ENCODE measurements around the gene BCAS3.

BCAS3 gene

GRCh38 chr17:61395983-61396585 is 718.4 kb downstream of the BCAS3 start:
- no peak overlapping the region for H2BK5ac ChIP-seq (ENCODE audit: low read depth, low read length, poor library complexity, severe bottlenecking)
- WGBS: 15% methylated on average over 55 of the region's 63 CpGs
- peak overlapping the region in 1 of 2 experiments; percentile 70 for H3K4me3 ChIP-seq (ENCODE audit: insufficient read depth in 1 of 2, low read depth in 1 of 2, low read length in 2 of 2)

GRCh38 chr17:61396586-61397085 is 719.0 kb downstream of the BCAS3 start:
- Histone ChIP-seq H2BK15ac (ENCODE audit: low read depth, poor library complexity, severe bottlenecking) (peak overlapping the region; percentile 83), H3K14ac (ENCODE audit: low read length in 2 of 2) (peak overlapping the region in 1 of 2 experiments; percentile 96), H2BK12ac (ENCODE audit: low read length in 2 of 2) (peak overlapping the region; percentile 98), H3K18ac (ENCODE audit: low read depth in 1 of 2, low read length in 2 of 2) (peak overlapping the region; percentile 93 to 99), H3K4ac (ENCODE audit: low read depth in 1 of 2, low read length in 2 of 2) (peak overlapping the region; percentile 73 to 95), H3K4me1 (ENCODE audit: control insufficient read depth, insufficient read depth, low read depth, low read length) (peaks cover 41% of the 10 kb centered on the region), H4K8ac (ENCODE audit: low read length) (peak overlapping the region; percentile 98), H3K79me1 (replicated peaks; ENCODE audit: low read length, poor library complexity, severe bottlenecking) (no peaks in the 10 kb centered on the region), H3K4me2 (ENCODE audit: low read length, poor library complexity, severe bottlenecking) (peak overlapping the region; percentile 17), H2AK5ac (ENCODE audit: low read length, severe bottlenecking) (no peak overlapping the region), H3K4me3 (ENCODE audit: insufficient read depth in 1 of 2, low read depth in 1 of 2, low read length in 2 of 2) (peak overlapping the region in 1 of 2 experiments; percentile 70), H3K9ac (ENCODE audit: low read length) (peak overlapping the region; percentile 73), H3K9me3 (ENCODE audit: control insufficient read depth, low read length) (no peaks in the 10 kb centered on the region), H3K23ac (ENCODE audit: low read length in 2 of 2) (peak overlapping the region in 1 of 2 experiments; percentile 84), H3K27me3 (ENCODE audit: control insufficient read depth in 1 of 2, insufficient read depth in 1 of 2, low read length in 2 of 2) (peaks cover 0 to 58% of the 10 kb centered on the region in 2 experiments), H3K36me3 (ENCODE audit: control insufficient read depth in 1 of 2, insufficient read depth in 2 of 2, low read depth in 1 of 2, low read length in 2 of 2) (no peaks in the 10 kb centered on the region), H2BK120ac (ENCODE audit: low read depth, low read length) (peak overlapping the region; percentile 95), H3K27ac (ENCODE audit: low read length, poor library complexity, severe bottlenecking) (no peak overlapping the region), H2AFZ (ENCODE audit: low read depth, low read length) (peak overlapping the region; percentile 44), H4K91ac (ENCODE audit: low read length) (peak overlapping the region; percentile 87), H2BK5ac (ENCODE audit: low read depth, low read length, poor library complexity, severe bottlenecking) (no peak overlapping the region)
- peak; percentile 46 for DNase-seq
- WGBS: 10% methylated on average over 38 of the region's 46 CpGs

More at GRCh38 chr17:61395983-61396585, 718.4 kb downstream of the BCAS3 start:
- peak; percentile 48 for DNase-seq
- Histone ChIP-seq H3K27ac (ENCODE audit: low read length, poor library complexity, severe bottlenecking) (no peak overlapping the region), H2BK120ac (ENCODE audit: low read depth, low read length) (no peak overlapping the region), H3K27me3 (ENCODE audit: control insufficient read depth in 1 of 2, insufficient read depth in 1 of 2, low read length in 2 of 2) (peaks cover 0 to 57% of the 10 kb centered on the region in 2 experiments), H2BK15ac (ENCODE audit: low read depth, poor library complexity, severe bottlenecking) (peak overlapping the region; percentile 50), H4K91ac (ENCODE audit: low read length) (peak overlapping the region; percentile 87), H2AFZ (ENCODE audit: low read depth, low read length) (no peak overlapping the region), H3K14ac (ENCODE audit: low read length in 2 of 2) (peak overlapping the region in 1 of 2 experiments; percentile 84), H3K36me3 (ENCODE audit: control insufficient read depth in 1 of 2, insufficient read depth in 2 of 2, low read depth in 1 of 2, low read length in 2 of 2) (no peaks in the 10 kb centered on the region), H3K18ac (ENCODE audit: low read depth in 1 of 2, low read length in 2 of 2) (peak overlapping the region; percentile 93 to 99), H3K4me2 (ENCODE audit: low read length, poor library complexity, severe bottlenecking) (no peak overlapping the region), H3K9ac (ENCODE audit: low read length) (peak overlapping the region; percentile 73), H3K23ac (ENCODE audit: low read length in 2 of 2) (peak overlapping the region in 1 of 2 experiments; percentile 84), H2BK12ac (ENCODE audit: low read length in 2 of 2) (peak overlapping the region; percentile 75 to 98), H3K4ac (ENCODE audit: low read depth in 1 of 2, low read length in 2 of 2) (peak overlapping the region; percentile 73 to 95), H3K79me1 (replicated peaks; ENCODE audit: low read length, poor library complexity, severe bottlenecking) (no peaks in the 10 kb centered on the region), H2AK5ac (ENCODE audit: low read length, severe bottlenecking) (no peak overlapping the region), H4K8ac (ENCODE audit: low read length) (peak overlapping the region; percentile 46), H3K4me1 (ENCODE audit: control insufficient read depth, insufficient read depth, low read depth, low read length) (peaks cover 41% of the 10 kb centered on the region), H3K9me3 (ENCODE audit: control insufficient read depth, low read length) (no peaks in the 10 kb centered on the region)

DNA sequence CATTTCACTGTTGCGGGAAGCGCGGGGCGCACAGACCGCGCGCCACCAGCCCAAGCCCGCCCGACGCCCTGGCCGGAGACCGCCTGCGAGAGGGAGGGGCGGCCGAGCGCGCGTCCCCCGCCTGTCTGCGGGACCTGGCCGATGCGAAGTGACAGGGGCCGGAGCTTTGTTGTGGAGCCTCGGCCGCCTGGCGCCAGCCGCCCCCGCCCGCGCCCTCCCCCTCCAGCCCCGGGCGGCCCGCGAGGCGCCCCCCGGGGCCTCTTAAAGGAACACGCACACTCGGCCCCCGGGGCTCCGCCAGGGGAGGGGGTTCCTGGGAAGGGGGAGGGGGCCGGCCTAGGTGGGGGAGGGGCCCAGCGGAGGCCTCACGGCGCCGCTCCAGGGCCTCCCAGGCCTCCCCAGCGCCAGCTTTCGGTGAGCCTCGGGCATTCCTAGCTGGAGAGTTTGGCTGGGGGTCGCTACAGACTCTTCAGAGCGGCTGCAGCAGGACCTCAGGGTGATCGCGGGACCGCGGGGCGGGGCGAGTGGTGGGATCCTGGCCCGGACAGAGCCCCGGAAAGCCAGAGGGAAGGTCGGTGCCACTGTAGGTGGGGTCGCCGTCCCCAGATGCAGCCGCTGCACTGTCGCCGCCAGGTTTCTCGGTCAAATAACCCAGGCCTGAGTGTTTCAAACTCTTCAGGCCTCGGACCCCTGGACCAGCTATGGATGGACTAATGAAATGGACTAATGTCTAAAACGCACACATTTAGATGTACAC is 719.6 kb downstream of the BCAS3 start:
- Histone ChIP-seq H2BK120ac (ENCODE audit: low read depth, low read length) (peak overlapping the region; percentile 95), H2AFZ (ENCODE audit: low read depth, low read length) (peak overlapping the region; percentile 44), H4K91ac (ENCODE audit: low read length) (peak overlapping the region; percentile 90), H3K4me1 (ENCODE audit: control insufficient read depth, insufficient read depth, low read depth, low read length) (peaks cover 41% of the 10 kb centered on the region), H3K4me3 (ENCODE audit: insufficient read depth in 1 of 2, low read depth in 1 of 2, low read length in 2 of 2) (peak overlapping the region in 1 of 2 experiments; percentile 85), H3K9ac (ENCODE audit: low read length) (peak overlapping the region; percentile 93), H3K27ac (ENCODE audit: low read length, poor library complexity, severe bottlenecking) (no peak overlapping the region), H3K79me1 (replicated peaks; ENCODE audit: low read length, poor library complexity, severe bottlenecking) (no peaks in the 10 kb centered on the region), H4K8ac (ENCODE audit: low read length) (peak overlapping the region; percentile 98), H3K27me3 (ENCODE audit: control insufficient read depth in 1 of 2, insufficient read depth in 1 of 2, low read length in 2 of 2) (peaks cover 0 to 64% of the 10 kb centered on the region in 2 experiments), H2AK5ac (ENCODE audit: low read length, severe bottlenecking) (no peak overlapping the region), H3K4ac (ENCODE audit: low read depth in 1 of 2, low read length in 2 of 2) (peak overlapping the region; percentile 92 to 95), H3K23ac (ENCODE audit: low read length in 2 of 2) (peak overlapping the region in 1 of 2 experiments; percentile 84), H2BK5ac (ENCODE audit: low read depth, low read length, poor library complexity, severe bottlenecking) (no peak overlapping the region), H3K9me3 (ENCODE audit: control insufficient read depth, low read length) (no peaks in the 10 kb centered on the region), H3K18ac (ENCODE audit: low read depth in 1 of 2, low read length in 2 of 2) (peak overlapping the region; percentile 93 to 99), H3K4me2 (ENCODE audit: low read length, poor library complexity, severe bottlenecking) (peak overlapping the region; percentile 17), H2BK12ac (ENCODE audit: low read length in 2 of 2) (peak overlapping the region; percentile 98), H3K36me3 (ENCODE audit: control insufficient read depth in 1 of 2, insufficient read depth in 2 of 2, low read depth in 1 of 2, low read length in 2 of 2) (no peaks in the 10 kb centered on the region), H3K14ac (ENCODE audit: low read length in 2 of 2) (peak overlapping the region in 1 of 2 experiments; percentile 96), H2BK15ac (ENCODE audit: low read depth, poor library complexity, severe bottlenecking) (peak overlapping the region; percentile 83)
- peak; percentile 70 for DNase-seq
- WGBS: under 1% methylated on average over 36 of the region's 67 CpGs

DNA sequence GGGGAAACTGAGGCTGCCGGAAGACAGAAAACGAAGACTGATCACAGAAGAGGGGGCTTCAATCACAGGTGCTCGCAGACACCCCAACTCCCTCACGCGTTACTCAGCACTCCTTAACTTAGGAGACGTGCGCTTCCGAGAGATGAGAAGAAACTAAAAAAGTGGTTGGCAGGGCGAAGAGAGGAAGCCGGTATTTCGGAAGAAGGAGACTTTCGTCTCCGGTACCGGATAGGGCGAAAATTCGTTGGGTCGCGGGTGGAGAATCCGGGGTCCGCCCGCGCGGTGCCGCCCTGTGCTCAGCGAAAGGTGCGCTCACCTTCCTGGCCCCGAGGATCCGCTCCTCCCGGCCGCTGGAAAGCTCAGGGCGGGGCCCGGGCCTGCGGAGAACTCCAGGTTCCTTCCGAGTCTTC is 721.1 kb downstream of the BCAS3 start:
- peak overlapping the region; percentile 93 for H3K9ac ChIP-seq (ENCODE audit: low read length)
- peaks cover 0 to 73% of the 10 kb centered on the region in 2 experiments for H3K27me3 ChIP-seq (ENCODE audit: control insufficient read depth in 1 of 2, insufficient read depth in 1 of 2, low read length in 2 of 2)
- no peak overlapping the region for H2AK5ac ChIP-seq (ENCODE audit: low read length, severe bottlenecking)
- peak overlapping the region; percentile 70 for H2BK15ac ChIP-seq (ENCODE audit: low read depth, poor library complexity, severe bottlenecking)
- H3K36me3 ChIP-seq (ENCODE audit: control insufficient read depth in 1 of 2, insufficient read depth in 2 of 2, low read depth in 1 of 2, low read length in 2 of 2): peaks cover 0 to 9% of the 10 kb centered on the region in 2 experiments
- H3K4me2 ChIP-seq (ENCODE audit: low read length, poor library complexity, severe bottlenecking): peak overlapping the region; percentile 85
- H2BK12ac ChIP-seq (ENCODE audit: low read length in 2 of 2): peak overlapping the region in 1 of 2 experiments; percentile 84
- peak overlapping the region; percentile 96 for H2BK120ac ChIP-seq (ENCODE audit: low read depth, low read length)
- H3K79me1 ChIP-seq (replicated peaks; ENCODE audit: low read length, poor library complexity, severe bottlenecking): no peaks in the 10 kb centered on the region
- 4% methylated on average over 27 of the region's 34 CpGs for WGBS
- H3K23ac ChIP-seq (ENCODE audit: low read length in 2 of 2): peak overlapping the region in 1 of 2 experiments; percentile 0
- H3K4me1 ChIP-seq (ENCODE audit: control insufficient read depth, insufficient read depth, low read depth, low read length): peaks cover 44% of the 10 kb centered on the region
- H3K4me3 ChIP-seq (ENCODE audit: insufficient read depth in 1 of 2, low read depth in 1 of 2, low read length in 2 of 2): peak overlapping the region; percentile 47 to 85
- no peak overlapping the region for H2BK5ac ChIP-seq (ENCODE audit: low read depth, low read length, poor library complexity, severe bottlenecking)
- H4K8ac ChIP-seq (ENCODE audit: low read length): peak overlapping the region; percentile 55
- no peak for DNase-seq
- H3K27ac ChIP-seq (ENCODE audit: low read length, poor library complexity, severe bottlenecking): no peak overlapping the region
- H3K18ac ChIP-seq (ENCODE audit: low read depth in 1 of 2, low read length in 2 of 2): peak overlapping the region; percentile 77 to 88
- H3K14ac ChIP-seq (ENCODE audit: low read length in 2 of 2): peak overlapping the region; percentile 7 to 64
- H3K9me3 ChIP-seq (ENCODE audit: control insufficient read depth, low read length): no peaks in the 10 kb centered on the region
- H4K91ac ChIP-seq (ENCODE audit: low read length): peak overlapping the region; percentile 88
- H3K4ac ChIP-seq (ENCODE audit: low read depth in 1 of 2, low read length in 2 of 2): peak overlapping the region; percentile 71 to 73
- H2AFZ ChIP-seq (ENCODE audit: low read depth, low read length): no peak overlapping the region

All from mesenchymal stem cell (in vitro differentiated cells and primary cell).